ENCODE results near the gene LPCAT1. TPM values are rescaled to one million over a fixed set of nuclear protein-coding genes. Genes with fewer than 3 reads are reported as not detected.

LPCAT1 gene
- total and polyA plus RNA-seq, 2 of the 13 experiments (the other 11 are each of a cell fraction or from before 2014, with no cell fraction given) = 29.8 to 90.6 TPM

DNA sequence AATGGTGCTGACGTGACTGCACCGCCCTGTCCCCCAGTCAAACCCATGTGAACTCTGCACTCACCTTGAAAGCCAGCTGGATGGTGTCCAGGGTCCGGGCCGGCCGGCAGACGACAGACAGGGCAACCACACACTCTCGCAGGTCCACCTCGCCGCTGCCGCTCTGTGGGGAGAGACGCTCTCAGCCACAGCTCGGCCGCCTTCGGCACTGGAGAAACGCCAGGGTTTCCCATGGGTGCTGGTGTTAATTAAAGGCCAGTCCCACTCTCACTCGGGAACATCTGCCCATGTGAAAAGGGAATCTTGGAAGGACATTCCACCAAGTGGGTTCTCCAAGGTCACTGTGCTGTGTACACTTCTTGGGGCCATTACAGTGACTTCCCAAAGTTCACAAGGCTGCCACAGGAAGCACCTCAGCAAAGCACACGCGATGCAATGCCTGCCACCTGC, 53.0 kb downstream of the LPCAT1 start (continued):
- TF ChIP-seq, protein P1, sequence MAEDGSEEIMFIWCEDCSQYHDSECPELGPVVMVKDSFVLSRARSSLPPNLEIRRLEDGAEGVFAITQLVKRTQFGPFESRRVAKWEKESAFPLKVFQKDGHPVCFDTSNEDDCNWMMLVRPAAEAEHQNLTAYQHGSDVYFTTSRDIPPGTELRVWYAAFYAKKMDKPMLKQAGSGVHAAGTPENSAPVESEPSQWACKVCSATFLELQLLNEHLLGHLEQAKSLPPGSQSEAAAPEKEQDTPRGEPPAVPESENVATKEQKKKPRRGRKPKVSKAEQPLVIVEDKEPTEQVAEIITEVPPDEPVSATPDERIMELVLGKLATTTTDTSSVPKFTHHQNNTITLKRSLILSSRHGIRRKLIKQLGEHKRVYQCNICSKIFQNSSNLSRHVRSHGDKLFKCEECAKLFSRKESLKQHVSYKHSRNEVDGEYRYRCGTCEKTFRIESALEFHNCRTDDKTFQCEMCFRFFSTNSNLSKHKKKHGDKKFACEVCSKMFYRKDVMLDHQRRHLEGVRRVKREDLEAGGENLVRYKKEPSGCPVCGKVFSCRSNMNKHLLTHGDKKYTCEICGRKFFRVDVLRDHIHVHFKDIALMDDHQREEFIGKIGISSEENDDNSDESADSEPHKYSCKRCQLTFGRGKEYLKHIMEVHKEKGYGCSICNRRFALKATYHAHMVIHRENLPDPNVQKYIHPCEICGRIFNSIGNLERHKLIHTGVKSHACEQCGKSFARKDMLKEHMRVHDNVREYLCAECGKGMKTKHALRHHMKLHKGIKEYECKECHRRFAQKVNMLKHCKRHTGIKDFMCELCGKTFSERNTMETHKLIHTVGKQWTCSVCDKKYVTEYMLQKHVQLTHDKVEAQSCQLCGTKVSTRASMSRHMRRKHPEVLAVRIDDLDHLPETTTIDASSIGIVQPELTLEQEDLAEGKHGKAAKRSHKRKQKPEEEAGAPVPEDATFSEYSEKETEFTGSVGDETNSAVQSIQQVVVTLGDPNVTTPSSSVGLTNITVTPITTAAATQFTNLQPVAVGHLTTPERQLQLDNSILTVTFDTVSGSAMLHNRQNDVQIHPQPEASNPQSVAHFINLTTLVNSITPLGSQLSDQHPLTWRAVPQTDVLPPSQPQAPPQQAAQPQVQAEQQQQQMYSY (CRISPR knock-in tag; IDR thresholded peaks at IDR 0.05) = no peak
- TF ChIP-seq, protein P2, sequence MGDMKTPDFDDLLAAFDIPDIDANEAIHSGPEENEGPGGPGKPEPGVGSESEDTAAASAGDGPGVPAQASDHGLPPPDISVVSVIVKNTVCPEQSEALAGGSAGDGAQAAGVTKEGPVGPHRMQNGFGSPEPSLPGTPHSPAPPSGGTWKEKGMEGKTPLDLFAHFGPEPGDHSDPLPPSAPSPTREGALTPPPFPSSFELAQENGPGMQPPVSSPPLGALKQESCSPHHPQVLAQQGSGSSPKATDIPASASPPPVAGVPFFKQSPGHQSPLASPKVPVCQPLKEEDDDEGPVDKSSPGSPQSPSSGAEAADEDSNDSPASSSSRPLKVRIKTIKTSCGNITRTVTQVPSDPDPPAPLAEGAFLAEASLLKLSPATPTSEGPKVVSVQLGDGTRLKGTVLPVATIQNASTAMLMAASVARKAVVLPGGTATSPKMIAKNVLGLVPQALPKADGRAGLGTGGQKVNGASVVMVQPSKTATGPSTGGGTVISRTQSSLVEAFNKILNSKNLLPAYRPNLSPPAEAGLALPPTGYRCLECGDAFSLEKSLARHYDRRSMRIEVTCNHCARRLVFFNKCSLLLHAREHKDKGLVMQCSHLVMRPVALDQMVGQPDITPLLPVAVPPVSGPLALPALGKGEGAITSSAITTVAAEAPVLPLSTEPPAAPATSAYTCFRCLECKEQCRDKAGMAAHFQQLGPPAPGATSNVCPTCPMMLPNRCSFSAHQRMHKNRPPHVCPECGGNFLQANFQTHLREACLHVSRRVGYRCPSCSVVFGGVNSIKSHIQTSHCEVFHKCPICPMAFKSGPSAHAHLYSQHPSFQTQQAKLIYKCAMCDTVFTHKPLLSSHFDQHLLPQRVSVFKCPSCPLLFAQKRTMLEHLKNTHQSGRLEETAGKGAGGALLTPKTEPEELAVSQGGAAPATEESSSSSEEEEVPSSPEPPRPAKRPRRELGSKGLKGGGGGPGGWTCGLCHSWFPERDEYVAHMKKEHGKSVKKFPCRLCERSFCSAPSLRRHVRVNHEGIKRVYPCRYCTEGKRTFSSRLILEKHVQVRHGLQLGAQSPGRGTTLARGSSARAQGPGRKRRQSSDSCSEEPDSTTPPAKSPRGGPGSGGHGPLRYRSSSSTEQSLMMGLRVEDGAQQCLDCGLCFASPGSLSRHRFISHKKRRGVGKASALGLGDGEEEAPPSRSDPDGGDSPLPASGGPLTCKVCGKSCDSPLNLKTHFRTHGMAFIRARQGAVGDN (CRISPR knock-in tag; IDR thresholded peaks at IDR 0.05) = peak; percentile 88
- TF ChIP-seq, protein P3, sequence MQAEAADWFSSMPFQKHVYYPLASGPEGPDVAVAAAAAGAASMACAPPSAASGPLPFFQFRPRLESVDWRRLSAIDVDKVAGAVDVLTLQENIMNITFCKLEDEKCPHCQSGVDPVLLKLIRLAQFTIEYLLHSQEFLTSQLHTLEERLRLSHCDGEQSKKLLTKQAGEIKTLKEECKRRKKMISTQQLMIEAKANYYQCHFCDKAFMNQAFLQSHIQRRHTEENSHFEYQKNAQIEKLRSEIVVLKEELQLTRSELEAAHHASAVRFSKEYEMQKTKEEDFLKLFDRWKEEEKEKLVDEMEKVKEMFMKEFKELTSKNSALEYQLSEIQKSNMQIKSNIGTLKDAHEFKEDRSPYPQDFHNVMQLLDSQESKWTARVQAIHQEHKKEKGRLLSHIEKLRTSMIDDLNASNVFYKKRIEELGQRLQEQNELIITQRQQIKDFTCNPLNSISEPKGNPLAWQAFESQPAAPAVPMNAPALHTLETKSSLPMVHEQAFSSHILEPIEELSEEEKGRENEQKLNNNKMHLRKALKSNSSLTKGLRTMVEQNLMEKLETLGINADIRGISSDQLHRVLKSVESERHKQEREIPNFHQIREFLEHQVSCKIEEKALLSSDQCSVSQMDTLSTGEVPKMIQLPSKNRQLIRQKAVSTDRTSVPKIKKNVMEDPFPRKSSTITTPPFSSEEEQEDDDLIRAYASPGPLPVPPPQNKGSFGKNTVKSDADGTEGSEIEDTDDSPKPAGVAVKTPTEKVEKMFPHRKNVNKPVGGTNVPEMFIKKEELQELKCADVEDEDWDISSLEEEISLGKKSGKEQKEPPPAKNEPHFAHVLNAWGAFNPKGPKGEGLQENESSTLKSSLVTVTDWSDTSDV (CRISPR knock-in tag; IDR thresholded peaks at IDR 0.05) = no peak
- TF ChIP-seq ZNF3 (CRISPR knock-in tag; IDR thresholded peaks at IDR 0.05) (no peak), HNF4A (CRISPR knock-in tag; IDR thresholded peaks at IDR 0.05) (peak; percentile 92), ZNF496 (CRISPR knock-in tag; IDR thresholded peaks at IDR 0.05; ENCODE audit: insufficient replicate concordance) (no peak), ZNF335 (CRISPR knock-in tag; IDR thresholded peaks at IDR 0.05) (no peak), PAF1 (CRISPR knock-in tag; IDR thresholded peaks at IDR 0.05) (0 out of 2 replicates have a peak, but pooled peaks have one; percentile 44)
- TF ChIP-seq, protein P4, sequence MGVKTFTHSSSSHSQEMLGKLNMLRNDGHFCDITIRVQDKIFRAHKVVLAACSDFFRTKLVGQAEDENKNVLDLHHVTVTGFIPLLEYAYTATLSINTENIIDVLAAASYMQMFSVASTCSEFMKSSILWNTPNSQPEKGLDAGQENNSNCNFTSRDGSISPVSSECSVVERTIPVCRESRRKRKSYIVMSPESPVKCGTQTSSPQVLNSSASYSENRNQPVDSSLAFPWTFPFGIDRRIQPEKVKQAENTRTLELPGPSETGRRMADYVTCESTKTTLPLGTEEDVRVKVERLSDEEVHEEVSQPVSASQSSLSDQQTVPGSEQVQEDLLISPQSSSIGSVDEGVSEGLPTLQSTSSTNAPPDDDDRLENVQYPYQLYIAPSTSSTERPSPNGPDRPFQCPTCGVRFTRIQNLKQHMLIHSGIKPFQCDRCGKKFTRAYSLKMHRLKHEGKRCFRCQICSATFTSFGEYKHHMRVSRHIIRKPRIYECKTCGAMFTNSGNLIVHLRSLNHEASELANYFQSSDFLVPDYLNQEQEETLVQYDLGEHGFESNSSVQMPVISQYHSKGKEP (CRISPR knock-in tag; IDR thresholded peaks at IDR 0.05) = no peak

Measured in HepG2 (cell line).